Measurements from ENCODE around the gene OR6S1.
A peak's percentile ranks its signal among the peaks of the same experiment; 100 is the strongest.

The OR6S1 gene

DNA sequence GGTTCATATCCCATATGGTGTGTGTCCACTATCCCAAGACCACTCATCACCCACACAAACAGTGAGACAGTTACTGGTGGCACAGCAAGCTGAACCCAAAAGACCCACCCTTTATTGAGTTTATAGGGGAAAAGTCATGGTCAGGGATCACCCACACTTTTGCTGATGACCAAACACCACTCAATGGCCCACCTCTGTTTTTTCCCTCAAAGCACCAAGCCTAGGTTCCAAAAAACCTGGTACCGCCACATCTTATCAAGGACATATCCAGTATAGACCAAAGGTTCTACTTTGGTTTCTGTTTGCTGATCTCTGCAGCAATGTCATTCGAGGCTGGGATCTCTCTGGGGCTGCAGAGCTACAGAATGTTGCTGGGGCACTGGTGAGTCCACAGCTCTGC, 19.7 kb upstream of the OR6S1 start:
- no peak for TF ChIP-seq LEF1 (IDR thresholded peaks at IDR 0.05; ENCODE audit: borderline replicate concordance)
- TF ChIP-seq FOXA1 (IDR thresholded peaks at IDR 0.05): no peak
- no peak for TF ChIP-seq FOXM1 (IDR thresholded peaks at IDR 0.05; ENCODE audit: borderline replicate concordance)
- no peak for TF ChIP-seq NFRKB (IDR thresholded peaks at IDR 0.05)
- TF ChIP-seq, protein P1, sequence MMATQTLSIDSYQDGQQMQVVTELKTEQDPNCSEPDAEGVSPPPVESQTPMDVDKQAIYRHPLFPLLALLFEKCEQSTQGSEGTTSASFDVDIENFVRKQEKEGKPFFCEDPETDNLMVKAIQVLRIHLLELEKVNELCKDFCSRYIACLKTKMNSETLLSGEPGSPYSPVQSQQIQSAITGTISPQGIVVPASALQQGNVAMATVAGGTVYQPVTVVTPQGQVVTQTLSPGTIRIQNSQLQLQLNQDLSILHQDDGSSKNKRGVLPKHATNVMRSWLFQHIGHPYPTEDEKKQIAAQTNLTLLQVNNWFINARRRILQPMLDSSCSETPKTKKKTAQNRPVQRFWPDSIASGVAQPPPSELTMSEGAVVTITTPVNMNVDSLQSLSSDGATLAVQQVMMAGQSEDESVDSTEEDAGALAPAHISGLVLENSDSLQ (IDR thresholded peaks at IDR 0.05): no peak
- no peak for TF ChIP-seq SP1 (IDR thresholded peaks at IDR 0.05)
- no peak for TF ChIP-seq L3MBTL2 (conservative IDR thresholded peaks at IDR 0.05)
- no peak for TF ChIP-seq HDGF (IDR thresholded peaks at IDR 0.05; ENCODE audit: borderline replicate concordance)
- TF ChIP-seq BHLHE40 (IDR thresholded peaks at IDR 0.05; ENCODE audit: borderline replicate concordance): no peak
- TF ChIP-seq TARDBP (IDR thresholded peaks at IDR 0.05): no peak
- TF ChIP-seq ARNT (IDR thresholded peaks at IDR 0.05): no peak
- ChIA-PET POLR2A (no interaction called here), CTCF (no interaction called here)
- no peak for DNase-seq (ENCODE audit: extremely low spot score)

DNA sequence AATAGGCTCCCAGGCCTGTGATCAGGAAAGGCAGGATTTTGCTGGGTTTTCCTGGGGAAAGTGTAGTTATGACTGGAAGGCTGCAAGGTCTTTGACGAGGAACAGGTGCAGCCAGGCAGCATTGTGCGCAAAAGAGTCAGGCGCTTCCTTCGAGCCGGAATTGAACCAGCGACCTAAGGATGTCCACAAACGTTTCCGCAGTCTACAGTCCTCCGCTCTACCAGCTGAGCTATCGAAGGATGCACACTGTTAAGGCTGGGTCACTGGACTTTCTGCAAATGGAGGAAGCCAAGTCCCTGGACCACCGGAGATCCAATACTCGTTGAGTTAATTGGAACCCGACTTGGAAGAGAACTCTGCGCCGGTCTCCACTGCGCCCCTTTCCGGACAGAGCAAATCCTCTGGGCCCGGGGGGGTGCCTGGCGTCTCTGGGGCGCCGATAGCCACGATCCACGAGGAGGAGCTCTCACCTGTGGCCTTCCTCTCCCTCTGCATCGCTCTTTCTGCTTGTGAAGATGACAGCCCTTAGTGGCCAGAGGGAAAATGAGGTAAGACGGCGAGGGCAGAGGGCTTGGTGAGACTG, 18.4 kb upstream of the OR6S1 start:
- ChIA-PET POLR2A (interaction anchor here (0.5 to 6.0 kb wide), 2 partner anchors 22 to 198 kb away, joined by 3 to 82 read pairs; partner anchors contain the start of gene RNASE4), CTCF (interaction anchor here (0.5 kb wide), 1 partner anchor 122 kb away, joined by 3 read pairs; no protein-coding TSS in a partner anchor)
- no peak for DNase-seq (ENCODE audit: extremely low spot score)
- no peak for TF ChIP-seq BHLHE40 (IDR thresholded peaks at IDR 0.05; ENCODE audit: borderline replicate concordance)
- TF ChIP-seq FOXK2 (IDR thresholded peaks at IDR 0.05): no peak
- no peak for TF ChIP-seq CTBP1 (IDR thresholded peaks at IDR 0.05; ENCODE audit: borderline replicate concordance)
- TF ChIP-seq L3MBTL2 (conservative IDR thresholded peaks at IDR 0.05): no peak
- no peak for TF ChIP-seq ARNT (IDR thresholded peaks at IDR 0.05)
- no peak for TF ChIP-seq FOXA1 (IDR thresholded peaks at IDR 0.05)
- TF ChIP-seq SP1 (IDR thresholded peaks at IDR 0.05): no peak
- no peak for TF ChIP-seq ZNF384 (IDR thresholded peaks at IDR 0.05)
- TF ChIP-seq SUZ12 (IDR thresholded peaks at IDR 0.05): no peak
- TF ChIP-seq HDGF (IDR thresholded peaks at IDR 0.05; ENCODE audit: borderline replicate concordance): no peak
- TF ChIP-seq, protein P1 (IDR thresholded peaks at IDR 0.05): no peak
- no peak for TF ChIP-seq TARDBP (IDR thresholded peaks at IDR 0.05)
- TF ChIP-seq LEF1 (IDR thresholded peaks at IDR 0.05; ENCODE audit: borderline replicate concordance): no peak
- no peak for TF ChIP-seq ELF4 (IDR thresholded peaks at IDR 0.05)
- no peak for TF ChIP-seq FOXM1 (IDR thresholded peaks at IDR 0.05; ENCODE audit: borderline replicate concordance)
- TF ChIP-seq NFRKB (IDR thresholded peaks at IDR 0.05): no peak

DNA sequence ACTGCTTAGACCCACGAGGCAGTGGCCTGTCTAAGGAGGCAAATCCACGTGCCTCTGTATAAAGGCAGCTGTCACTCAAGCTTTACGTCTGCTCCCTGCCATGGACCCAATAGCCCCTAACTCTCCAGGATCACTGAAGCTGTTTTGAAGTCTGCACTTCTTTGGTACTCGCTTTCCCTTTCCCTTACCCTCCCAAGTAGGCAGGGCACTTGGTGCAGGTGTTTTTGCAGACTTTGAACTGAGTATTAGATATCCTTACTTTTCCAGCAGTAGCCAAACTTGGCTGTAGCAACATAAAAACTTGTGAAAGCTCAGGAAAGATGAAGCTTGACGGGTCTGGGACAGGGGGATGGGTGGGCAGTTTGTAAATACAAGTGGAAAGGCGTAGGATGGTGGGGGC, 17.8 kb upstream of the OR6S1 start:
- TF ChIP-seq SP1 (IDR thresholded peaks at IDR 0.05): no peak
- TF ChIP-seq, protein P1 (IDR thresholded peaks at IDR 0.05): peak; percentile 37; the same call in 1 of the 2 replicates
- POLR2A ChIA-PET: interaction anchor here (0.5 to 6.0 kb wide), 2 partner anchors 23 to 198 kb away, joined by 3 to 82 read pairs; partner anchors contain the start of gene RNASE4
- no peak for DNase-seq (ENCODE audit: extremely low spot score)
- CTCF ChIA-PET: interaction anchor here (3.2 kb wide), 1 partner anchor 32 kb away, joined by 17 read pairs; no protein-coding TSS in a partner anchor

DNA sequence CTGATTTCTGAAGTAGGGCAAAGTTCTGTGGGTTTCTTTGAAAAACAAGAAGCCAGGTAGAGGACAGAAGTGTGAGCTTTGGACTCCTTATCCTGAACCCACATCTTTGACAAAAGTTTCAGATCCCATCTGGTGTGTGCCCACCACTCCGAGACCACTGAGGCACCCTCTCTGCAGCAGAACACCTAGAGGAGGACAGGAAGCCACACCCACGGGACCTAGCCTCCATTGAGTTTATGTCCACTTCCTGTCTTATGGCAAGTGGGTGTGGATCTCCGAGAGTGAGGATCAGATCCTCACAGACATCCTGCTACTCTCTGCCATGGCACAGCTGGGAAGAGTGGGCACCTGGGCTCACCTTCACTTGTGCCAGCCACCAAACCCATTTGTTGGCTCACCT, 16.8 kb upstream of the OR6S1 start:
- DNase-seq (ENCODE audit: extremely low spot score): no peak
- CTCF ChIA-PET: interaction anchor here (0.5 to 3.2 kb wide), 11 partner anchors 21 to 1313 kb away, joined by 3 to 17 read pairs (median 4); partner anchors contain the start of gene RNASE4
- POLR2A ChIA-PET: interaction anchor here (1.5 to 6.0 kb wide), 4 partner anchors 24 to 315 kb away, joined by 4 to 82 read pairs (median 7); partner anchors contain the start of genes PARP2 and RNASE4
- TF ChIP-seq TARDBP (IDR thresholded peaks at IDR 0.05) (no peak), NFRKB (IDR thresholded peaks at IDR 0.05) (no peak), LEF1 (IDR thresholded peaks at IDR 0.05; ENCODE audit: borderline replicate concordance) (no peak), SP1 (IDR thresholded peaks at IDR 0.05) (no peak), FOXK2 (IDR thresholded peaks at IDR 0.05) (no peak), ZNF384 (IDR thresholded peaks at IDR 0.05) (no peak), FOXM1 (IDR thresholded peaks at IDR 0.05; ENCODE audit: borderline replicate concordance) (no peak), HDGF (IDR thresholded peaks at IDR 0.05; ENCODE audit: borderline replicate concordance) (no peak), ELF4 (IDR thresholded peaks at IDR 0.05) (no peak)

DNA sequence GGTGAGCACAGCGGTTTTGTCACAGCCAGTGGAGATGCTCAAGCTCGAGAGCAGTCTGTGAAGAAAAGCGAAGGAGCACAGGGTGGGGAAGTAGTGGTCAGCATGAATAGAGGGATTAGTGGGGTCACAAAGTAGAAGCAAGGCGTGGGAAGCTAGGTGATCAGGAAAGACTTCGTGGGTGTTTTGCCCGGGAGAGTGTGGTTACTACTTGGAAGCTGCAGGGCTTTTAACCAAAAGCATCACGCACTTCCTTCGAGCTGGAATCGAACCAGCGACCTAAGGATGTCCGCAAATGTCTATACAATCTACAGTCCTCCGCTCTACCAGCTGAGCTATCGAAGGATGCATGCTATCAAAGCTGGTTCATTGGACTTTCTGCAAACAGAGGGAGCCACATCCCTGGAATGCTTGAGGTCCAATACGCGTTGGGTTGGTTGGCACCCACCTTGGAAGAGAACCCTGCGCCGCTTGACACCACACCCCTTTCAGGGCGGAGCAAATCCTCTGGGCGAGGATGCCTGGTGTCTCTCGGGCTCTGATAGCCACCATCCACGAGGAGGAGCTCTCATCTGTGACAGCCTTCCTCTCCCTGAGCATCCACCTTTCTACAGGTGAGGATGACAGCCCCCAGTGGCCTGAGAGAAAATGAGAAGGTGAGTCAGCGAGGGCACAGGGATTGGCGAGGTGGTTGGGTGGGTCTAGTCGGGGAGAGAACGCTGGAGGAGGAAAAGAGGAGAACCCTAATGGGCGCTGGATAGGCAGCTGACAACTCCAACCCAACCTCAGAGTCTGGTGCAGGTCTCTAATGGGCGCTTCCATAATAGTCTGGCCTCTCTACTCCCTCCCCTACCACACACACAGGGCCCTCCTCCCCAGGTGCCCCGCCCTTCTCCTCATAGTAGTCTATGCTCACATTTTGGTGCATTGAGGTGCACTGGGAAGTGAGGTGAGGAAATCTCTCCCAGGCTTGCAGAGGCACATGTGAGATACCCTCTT, 16.0 kb upstream of the OR6S1 start:
- TF ChIP-seq L3MBTL2 (conservative IDR thresholded peaks at IDR 0.05) (peak; percentile 17), HDGF (IDR thresholded peaks at IDR 0.05; ENCODE audit: borderline replicate concordance) (no peak), SP1 (IDR thresholded peaks at IDR 0.05) (no peak), CTBP1 (IDR thresholded peaks at IDR 0.05; ENCODE audit: borderline replicate concordance) (no peak)
- peak; percentile 76 for DNase-seq (ENCODE audit: extremely low spot score)
- ChIA-PET POLR2A (interaction anchor here (0.6 to 6.0 kb wide), 7 partner anchors 24 to 314 kb away, joined by 3 to 82 read pairs (median 4); partner anchors contain the start of genes PARP2 and RNASE4), CTCF (interaction anchor here (0.5 to 3.2 kb wide), 12 partner anchors 21 to 1314 kb away, joined by 3 to 17 read pairs (median 4); partner anchors contain the start of gene RNASE4)

All from HEK293T (cell line).